GM12892 (cell line): ENCODE measurements around the gene CASP8AP2.
"Not testable (repeated sequence)": the region's sequence is repeated elsewhere in the genome, so short reads cannot be mapped to it uniquely, and the experiment has no call there.

Experiments used
- DNase-seq: peaks from one replicate; pipeline ENCODE4 v3.0.0; 2011; ENCODE audit not compliant: insufficient read length
- FAIRE-seq: peaks from 2 replicates; lab custom pipeline; 2011; peaks lifted over from hg19 to GRCh38; lab: Jason Lieb, UNC
- POLR2A ChIP-seq: IDR thresholded peaks from 2 replicates; pipeline ENCODE4 v1.6.1; 2011; ENCODE audit warnings: low read depth, low read length, control low read depth
- POLR2AphosphoS5 ChIP-seq: IDR thresholded peaks from 2 replicates; pipeline ENCODE4 v1.6.1; 2011; ENCODE audit warnings: low read depth, low read length, control low read depth
- TAF1 ChIP-seq: IDR thresholded peaks from 2 replicates; pipeline ENCODE4 v1.6.1; 2011; ENCODE audit warnings: low read depth, mild to moderate bottlenecking, control low read depth, low read length, borderline replicate concordance

CASP8AP2 gene

GRCh38 chr6:89895276-89895874 is 65.7 kb downstream of the CASP8AP2 start:
- no peak for FAIRE-seq
- no peak for DNase-seq

GRCh38 chr6:89910001-89910901 is 80.6 kb downstream of the CASP8AP2 start:
- not testable (repeated sequence) for DNase-seq, FAIRE-seq

More at GRCh38 chr6:89895276-89895874, 65.7 kb downstream of the CASP8AP2 start:
- TF ChIP-seq POLR2A (no peak), TAF1 (no peak), POLR2AphosphoS5 (no peak)

- FAIRE-seq (no peak), DNase-seq (no peak)
- TF ChIP-seq TAF1 (no peak), POLR2A (no peak), POLR2AphosphoS5 (no peak)
These were observed 81.2 kb downstream of the CASP8AP2 start for GRCh38 chr6:89910902-89911240.

- no peak for DNase-seq
- no peak for TF ChIP-seq TAF1
- no peak for TF ChIP-seq POLR2A
- TF ChIP-seq POLR2AphosphoS5: no peak
- no peak for FAIRE-seq
These were observed 86.6 kb downstream of the CASP8AP2 start for GRCh38 chr6:89916136-89916920.

- FAIRE-seq: no peak
- TF ChIP-seq POLR2A: no peak
- TF ChIP-seq TAF1: no peak
- TF ChIP-seq POLR2AphosphoS5: no peak
- DNase-seq: no peak
These were observed 87.5 kb downstream of the CASP8AP2 start for GRCh38 chr6:89917216-89917615.

- TF ChIP-seq TAF1 (no peak), POLR2AphosphoS5 (no peak), POLR2A (no peak)
- DNase-seq: no peak
- no peak for FAIRE-seq
These were observed 88.2 kb downstream of the CASP8AP2 start for GRCh38 chr6:89917801-89918366.
